ENCODE data around the gene MTRF1.

MTRF1 gene

DNA sequence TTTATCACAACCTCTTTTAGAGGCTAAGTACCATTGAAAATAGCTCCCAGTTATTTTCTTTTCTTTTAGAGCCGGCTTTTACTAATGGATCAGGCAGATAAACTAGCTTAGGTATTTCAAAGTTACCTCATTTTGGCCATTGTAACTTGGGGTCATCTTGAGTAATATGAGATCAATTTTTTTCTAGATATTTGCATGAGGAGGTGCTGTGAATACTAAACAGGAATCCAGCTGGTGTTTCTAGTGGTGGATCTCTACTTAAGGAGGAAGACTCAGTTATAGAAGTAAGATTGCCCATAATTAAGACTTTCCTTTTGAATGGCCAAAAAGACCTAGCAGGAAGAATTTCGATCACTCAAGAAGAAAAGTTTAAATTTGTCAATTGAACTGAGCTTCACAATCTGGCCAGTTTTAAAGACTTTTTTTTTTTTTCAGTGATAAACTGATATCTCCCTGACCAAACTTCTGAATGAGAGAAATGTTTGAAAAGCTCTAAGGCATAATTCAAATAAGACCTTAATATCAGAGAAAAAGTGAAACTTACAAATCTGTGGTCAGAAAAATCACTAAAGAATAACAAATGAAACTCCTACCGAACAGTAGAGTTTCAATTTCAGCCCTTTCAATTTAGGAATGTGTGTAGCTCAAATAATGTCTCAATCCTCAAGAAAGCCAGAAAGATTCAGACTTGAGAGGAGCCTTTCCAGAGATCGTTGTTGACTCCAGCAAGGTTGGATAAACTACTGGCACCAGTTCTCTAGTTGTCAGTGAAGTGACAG lies 36.1 kb upstream of the MTRF1 start:
- Histone ChIP-seq H3K27ac (ENCODE audit: low read length) (no peak overlapping the region), H3K36me3 (ENCODE audit: control insufficient read depth in 2 of 2, insufficient read depth in 2 of 2, low read length in 2 of 2) (no peaks in the 10 kb centered on the region), H3K4me3 (ENCODE audit: low read length in 2 of 2) (no peak overlapping the region), H3K27me3 (ENCODE audit: control insufficient read depth in 1 of 2, insufficient read depth in 2 of 2, low read length in 2 of 2) (no peaks in the 10 kb centered on the region), H3K4me1 (ENCODE audit: control insufficient read depth, insufficient read depth, low read length) (no peaks in the 10 kb centered on the region), H3K9me3 (ENCODE audit: control insufficient read depth in 2 of 2, low read length in 2 of 2) (no peaks in the 10 kb centered on the region), H3K9ac (ENCODE audit: low read length in 2 of 2) (no peak overlapping the region)

DNA sequence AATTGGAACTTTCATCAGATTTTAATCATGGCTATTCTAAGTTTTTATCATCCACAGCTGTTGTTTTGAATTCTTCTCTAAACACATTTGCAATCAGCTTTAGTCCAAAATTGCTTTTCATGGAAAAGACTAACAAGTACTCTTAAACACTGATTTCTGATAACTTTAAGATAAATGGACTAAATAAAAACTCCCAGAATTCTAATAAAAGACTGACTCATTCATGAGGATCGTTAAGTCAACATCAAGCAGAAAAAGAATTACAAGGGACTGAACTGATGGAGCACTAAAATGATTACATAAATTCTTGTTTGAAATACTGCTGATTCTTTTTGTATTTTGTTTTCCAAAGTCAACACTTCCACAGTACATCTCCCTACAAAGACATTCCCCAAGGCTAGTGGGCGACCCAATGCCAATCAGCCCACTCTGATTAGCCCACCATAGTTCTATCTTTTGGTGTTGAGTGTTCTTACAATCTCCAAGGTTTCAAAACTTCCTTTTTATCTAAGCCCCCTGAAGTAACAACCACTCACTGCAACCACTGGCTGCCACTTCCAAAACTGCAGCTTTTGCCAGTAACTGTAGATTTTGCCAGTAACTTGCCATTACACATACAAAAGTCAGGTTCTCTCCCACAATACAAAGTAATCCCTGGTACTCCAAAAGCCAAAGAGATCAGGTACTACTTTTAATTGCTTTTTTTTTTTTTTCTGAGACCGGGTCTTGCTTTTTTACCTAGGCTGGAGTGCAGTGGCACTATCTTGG lies 33.7 kb upstream of the MTRF1 start:
- Histone ChIP-seq H3K36me3 (ENCODE audit: control insufficient read depth in 2 of 2, insufficient read depth in 2 of 2, low read length in 2 of 2) (no peaks in the 10 kb centered on the region), H3K27me3 (ENCODE audit: control insufficient read depth in 1 of 2, insufficient read depth in 2 of 2, low read length in 2 of 2) (no peaks in the 10 kb centered on the region), H3K9ac (ENCODE audit: low read length in 2 of 2) (no peak overlapping the region), H3K4me3 (ENCODE audit: low read length in 2 of 2) (no peak overlapping the region), H3K9me3 (ENCODE audit: control insufficient read depth in 2 of 2, low read length in 2 of 2) (no peaks in the 10 kb centered on the region), H3K27ac (ENCODE audit: low read length) (no peak overlapping the region), H3K4me1 (ENCODE audit: control insufficient read depth, insufficient read depth, low read length) (no peaks in the 10 kb centered on the region)

DNA sequence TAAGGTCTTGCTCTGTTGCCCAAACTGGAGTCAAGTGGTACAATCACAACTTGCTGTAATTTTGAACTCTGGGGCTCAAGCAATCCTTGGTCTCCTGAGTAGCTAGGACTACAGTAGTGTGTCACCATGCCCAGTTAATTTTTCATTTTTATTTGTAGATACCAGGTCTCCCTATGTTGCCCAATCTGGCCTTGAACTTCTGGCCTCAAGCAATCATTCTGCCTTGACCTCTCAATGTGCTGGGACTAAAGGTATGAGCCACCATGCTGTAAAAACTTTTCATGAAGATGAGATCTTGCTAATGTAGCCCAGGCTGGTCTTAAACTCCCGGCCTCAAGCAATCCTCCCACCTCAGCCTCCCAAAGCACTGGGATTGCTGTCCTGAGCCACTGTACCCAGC lies 32.6 kb upstream of the MTRF1 start:
- no peak overlapping the region for H3K4me3 ChIP-seq (ENCODE audit: low read length in 2 of 2)
- H3K9ac ChIP-seq (ENCODE audit: low read length in 2 of 2) = no peak overlapping the region
- H3K27ac ChIP-seq (ENCODE audit: low read length) = no peak overlapping the region
- H3K27me3 ChIP-seq (ENCODE audit: control insufficient read depth in 1 of 2, insufficient read depth in 2 of 2, low read length in 2 of 2) = no peaks in the 10 kb centered on the region
- no peaks in the 10 kb centered on the region for H3K4me1 ChIP-seq (ENCODE audit: control insufficient read depth, insufficient read depth, low read length)
- H3K9me3 ChIP-seq (ENCODE audit: control insufficient read depth in 2 of 2, low read length in 2 of 2) = no peaks in the 10 kb centered on the region
- no peaks in the 10 kb centered on the region for H3K36me3 ChIP-seq (ENCODE audit: control insufficient read depth in 2 of 2, insufficient read depth in 2 of 2, low read length in 2 of 2)

DNA sequence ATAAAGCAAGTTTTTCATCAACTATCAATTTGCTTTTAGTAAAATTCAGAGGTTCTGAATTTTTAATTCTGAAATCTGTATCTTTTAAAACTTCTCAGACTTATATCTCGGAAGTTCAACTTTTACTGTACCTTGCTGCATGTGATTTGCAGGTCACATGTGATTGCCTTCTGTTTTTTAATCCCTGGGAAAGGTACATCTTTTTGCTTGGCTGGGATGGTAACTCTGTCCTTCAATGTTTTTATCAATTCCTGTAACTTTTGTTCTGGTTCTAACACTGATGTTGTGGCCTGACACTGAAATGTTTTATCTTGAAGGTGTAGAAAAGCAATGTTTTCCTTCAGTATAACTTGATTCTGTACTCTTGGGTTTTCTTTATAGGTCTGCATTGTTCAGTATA lies 31.5 kb upstream of the MTRF1 start:
- no peaks in the 10 kb centered on the region for H3K36me3 ChIP-seq (ENCODE audit: control insufficient read depth in 2 of 2, insufficient read depth in 2 of 2, low read length in 2 of 2)
- H3K4me1 ChIP-seq (ENCODE audit: control insufficient read depth, insufficient read depth, low read length) = no peaks in the 10 kb centered on the region
- H3K9me3 ChIP-seq (ENCODE audit: control insufficient read depth in 2 of 2, low read length in 2 of 2) = no peaks in the 10 kb centered on the region
- H3K27me3 ChIP-seq (ENCODE audit: control insufficient read depth in 1 of 2, insufficient read depth in 2 of 2, low read length in 2 of 2) = no peaks in the 10 kb centered on the region
- no peak overlapping the region for H3K27ac ChIP-seq (ENCODE audit: low read length)
- no peak overlapping the region for H3K9ac ChIP-seq (ENCODE audit: low read length in 2 of 2)
- H3K4me3 ChIP-seq (ENCODE audit: low read length in 2 of 2) = no peak overlapping the region

DNA sequence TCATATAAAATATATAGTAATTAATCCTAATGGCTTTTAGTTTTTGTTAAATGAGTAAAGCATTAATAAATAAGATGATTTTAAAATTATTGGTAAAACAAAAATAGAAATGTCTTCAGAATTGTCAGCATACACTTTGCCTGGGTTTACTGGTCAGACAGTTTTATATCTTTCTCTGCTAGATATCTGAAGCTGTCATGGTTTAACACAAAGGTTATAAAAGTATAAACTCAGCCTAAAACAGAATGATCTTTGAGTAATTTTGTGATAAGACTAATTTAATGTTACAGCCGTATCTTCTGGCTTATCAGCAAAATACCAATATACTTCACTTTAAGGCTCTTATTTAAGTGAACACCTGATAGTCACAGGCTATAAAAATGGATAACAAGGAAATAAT lies 29.9 kb upstream of the MTRF1 start:
- Histone ChIP-seq H3K36me3 (ENCODE audit: control insufficient read depth in 2 of 2, insufficient read depth in 2 of 2, low read length in 2 of 2) (no peaks in the 10 kb centered on the region), H3K27ac (ENCODE audit: low read length) (no peak overlapping the region), H3K27me3 (ENCODE audit: control insufficient read depth in 1 of 2, insufficient read depth in 2 of 2, low read length in 2 of 2) (no peaks in the 10 kb centered on the region), H3K9ac (ENCODE audit: low read length in 2 of 2) (no peak overlapping the region), H3K9me3 (ENCODE audit: control insufficient read depth in 2 of 2, low read length in 2 of 2) (no peaks in the 10 kb centered on the region), H3K4me1 (ENCODE audit: control insufficient read depth, insufficient read depth, low read length) (no peaks in the 10 kb centered on the region), H3K4me3 (ENCODE audit: low read length in 2 of 2) (no peak overlapping the region)

DNA sequence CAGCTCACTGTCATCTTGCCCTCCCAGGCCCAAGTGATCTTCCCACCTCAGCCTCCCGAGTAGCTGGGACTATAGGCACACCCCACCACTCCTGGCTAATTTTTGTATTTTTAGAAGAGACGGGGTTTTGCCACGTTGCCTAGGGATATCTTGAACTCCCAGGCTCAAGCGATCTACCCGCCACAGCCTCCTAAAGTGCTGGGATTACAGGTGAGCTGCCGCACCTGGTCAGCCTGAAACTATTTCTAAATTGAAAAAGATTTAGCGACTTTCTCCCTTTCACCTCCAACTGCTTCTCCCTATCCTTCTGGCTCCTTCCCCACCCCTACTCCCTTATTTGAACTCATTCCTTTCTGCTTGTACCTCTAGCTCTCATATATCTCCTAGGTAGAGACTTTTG lies 27.9 kb upstream of the MTRF1 start:
- Histone ChIP-seq H3K36me3 (ENCODE audit: control insufficient read depth in 2 of 2, insufficient read depth in 2 of 2, low read length in 2 of 2) (no peaks in the 10 kb centered on the region), H3K27me3 (ENCODE audit: control insufficient read depth in 1 of 2, insufficient read depth in 2 of 2, low read length in 2 of 2) (no peaks in the 10 kb centered on the region), H3K27ac (ENCODE audit: low read length) (no peak overlapping the region), H3K9ac (ENCODE audit: low read length in 2 of 2) (no peak overlapping the region), H3K9me3 (ENCODE audit: control insufficient read depth in 2 of 2, low read length in 2 of 2) (no peaks in the 10 kb centered on the region), H3K4me1 (ENCODE audit: control insufficient read depth, insufficient read depth, low read length) (no peaks in the 10 kb centered on the region), H3K4me3 (ENCODE audit: low read length in 2 of 2) (no peak overlapping the region)

DNA sequence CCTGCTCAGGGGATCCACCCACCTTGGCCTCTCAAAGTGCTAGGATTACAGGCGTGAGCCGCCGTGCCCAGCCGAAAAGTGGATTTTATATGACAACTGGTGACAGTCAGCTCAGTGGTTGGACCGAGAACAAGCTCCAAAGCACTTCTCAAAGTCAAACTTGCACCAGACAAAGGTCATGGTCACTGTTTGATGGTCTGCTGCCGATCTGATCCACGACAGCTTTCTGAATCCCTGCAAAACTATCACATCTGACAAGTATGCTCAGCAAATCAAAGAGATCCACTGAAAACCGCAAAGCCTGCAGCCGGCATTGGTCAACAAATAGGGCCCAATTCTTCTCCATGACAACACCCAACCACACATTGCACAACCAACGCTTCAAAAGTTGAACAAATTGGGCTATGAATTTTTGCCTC lies 26.1 kb upstream of the MTRF1 start:
- H3K4me3 ChIP-seq (ENCODE audit: low read length in 2 of 2) = no peak overlapping the region
- H3K9me3 ChIP-seq (ENCODE audit: control insufficient read depth in 2 of 2, low read length in 2 of 2) = no peaks in the 10 kb centered on the region
- no peaks in the 10 kb centered on the region for H3K36me3 ChIP-seq (ENCODE audit: control insufficient read depth in 2 of 2, insufficient read depth in 2 of 2, low read length in 2 of 2)
- no peak overlapping the region for H3K9ac ChIP-seq (ENCODE audit: low read length in 2 of 2)
- H3K27ac ChIP-seq (ENCODE audit: low read length) = no peak overlapping the region
- H3K27me3 ChIP-seq (ENCODE audit: control insufficient read depth in 1 of 2, insufficient read depth in 2 of 2, low read length in 2 of 2) = no peaks in the 10 kb centered on the region
- H3K4me1 ChIP-seq (ENCODE audit: control insufficient read depth, insufficient read depth, low read length) = no peaks in the 10 kb centered on the region

DNA sequence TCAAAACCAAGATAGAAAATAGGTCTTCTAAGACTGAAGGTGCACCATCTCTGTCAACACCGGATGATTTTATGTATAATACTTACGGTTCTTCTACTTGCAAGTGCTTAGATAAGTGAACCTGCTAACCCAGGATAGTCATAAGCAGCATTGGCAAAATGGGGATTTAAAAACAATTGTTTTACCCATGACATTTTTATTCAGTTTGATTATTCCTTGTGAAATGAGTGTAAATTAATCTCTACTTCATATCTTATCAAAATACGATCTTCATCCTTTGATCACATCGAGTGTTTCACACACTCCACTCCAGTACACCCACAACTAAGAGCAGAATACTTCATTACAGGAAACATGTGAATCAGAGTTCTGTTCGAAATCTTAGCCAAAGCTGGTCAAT lies 23.0 kb upstream of the MTRF1 start:
- no peak overlapping the region for H3K9ac ChIP-seq (ENCODE audit: low read length in 2 of 2)
- no peaks in the 10 kb centered on the region for H3K9me3 ChIP-seq (ENCODE audit: control insufficient read depth in 2 of 2, low read length in 2 of 2)
- no peak overlapping the region for H3K4me3 ChIP-seq (ENCODE audit: low read length in 2 of 2)
- no peak overlapping the region for H3K27ac ChIP-seq (ENCODE audit: low read length)
- no peaks in the 10 kb centered on the region for H3K36me3 ChIP-seq (ENCODE audit: control insufficient read depth in 2 of 2, insufficient read depth in 2 of 2, low read length in 2 of 2)
- no peaks in the 10 kb centered on the region for H3K27me3 ChIP-seq (ENCODE audit: control insufficient read depth in 1 of 2, insufficient read depth in 2 of 2, low read length in 2 of 2)
- no peaks in the 10 kb centered on the region for H3K4me1 ChIP-seq (ENCODE audit: control insufficient read depth, insufficient read depth, low read length)

DNA sequence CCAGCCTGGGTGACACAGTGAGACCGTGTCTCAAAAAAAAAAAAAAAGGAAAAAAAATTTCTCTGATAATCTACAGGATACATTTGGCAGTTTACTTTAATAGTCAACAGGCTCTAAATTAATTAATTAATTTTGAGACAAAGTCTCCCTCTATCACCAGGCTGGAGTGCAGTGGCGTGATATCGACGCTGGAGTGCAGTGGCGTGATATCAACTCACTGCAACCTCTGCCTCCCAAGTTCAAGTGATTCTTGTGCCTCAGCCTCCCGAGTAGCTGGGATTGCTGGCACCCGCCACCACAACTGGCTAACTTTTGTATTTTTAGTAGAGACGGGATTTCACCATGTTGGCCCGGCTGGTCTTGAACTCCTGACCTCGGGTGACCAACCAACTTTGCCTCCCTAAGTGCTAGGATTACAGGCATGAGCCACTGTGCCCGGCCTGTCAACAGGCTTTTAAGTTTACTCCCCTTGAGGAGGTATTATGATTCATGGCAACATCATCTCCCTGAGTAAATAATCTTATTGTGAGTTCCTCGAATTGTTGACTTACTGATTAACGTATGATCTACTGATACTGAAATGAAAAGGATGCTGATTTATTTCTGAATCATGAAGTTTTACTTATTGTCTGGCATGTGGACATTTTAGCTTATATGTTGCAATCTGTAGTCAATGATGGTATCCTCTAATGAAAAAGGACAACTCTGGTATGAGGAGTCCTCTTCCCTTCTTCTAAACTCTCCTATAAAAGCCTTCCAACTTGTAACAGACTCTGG lies 21.3 kb upstream of the MTRF1 start:
- Histone ChIP-seq H3K27ac (ENCODE audit: low read length) (no peak overlapping the region), H3K36me3 (ENCODE audit: control insufficient read depth in 2 of 2, insufficient read depth in 2 of 2, low read length in 2 of 2) (no peaks in the 10 kb centered on the region), H3K4me3 (ENCODE audit: low read length in 2 of 2) (no peak overlapping the region), H3K9ac (ENCODE audit: low read length in 2 of 2) (no peak overlapping the region), H3K27me3 (ENCODE audit: control insufficient read depth in 1 of 2, insufficient read depth in 2 of 2, low read length in 2 of 2) (peaks cover 0 to 2% of the 10 kb centered on the region in 2 donors), H3K4me1 (ENCODE audit: control insufficient read depth, insufficient read depth, low read length) (no peaks in the 10 kb centered on the region), H3K9me3 (ENCODE audit: control insufficient read depth in 2 of 2, low read length in 2 of 2) (no peaks in the 10 kb centered on the region)

DNA sequence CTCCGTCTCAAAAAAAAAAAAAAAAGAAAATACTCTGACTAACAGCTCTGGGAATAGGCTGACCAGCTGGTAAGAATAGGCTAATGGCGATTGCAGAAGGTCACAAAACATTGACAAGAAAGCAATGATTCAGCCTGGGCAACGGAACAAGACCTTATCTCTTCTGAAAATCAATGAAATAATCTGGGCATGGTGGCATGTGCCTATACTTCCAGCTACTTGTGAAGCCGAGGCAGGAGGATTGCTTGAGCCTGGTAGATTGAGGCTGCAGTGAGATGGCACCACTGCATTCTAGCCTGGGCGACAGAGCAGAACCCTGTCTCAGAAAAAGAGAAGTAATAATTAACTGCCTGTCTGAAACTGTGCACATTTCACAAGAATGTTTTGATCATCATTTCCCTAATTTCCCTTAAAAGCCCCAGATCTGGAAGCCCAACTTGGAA lies 18.8 kb upstream of the MTRF1 start:
- Histone ChIP-seq H3K9me3 (ENCODE audit: control insufficient read depth in 2 of 2, low read length in 2 of 2) (no peaks in the 10 kb centered on the region), H3K4me3 (ENCODE audit: low read length in 2 of 2) (no peak overlapping the region), H3K27ac (ENCODE audit: low read length) (no peak overlapping the region), H3K9ac (ENCODE audit: low read length in 2 of 2) (no peak overlapping the region), H3K36me3 (ENCODE audit: control insufficient read depth in 2 of 2, insufficient read depth in 2 of 2, low read length in 2 of 2) (no peaks in the 10 kb centered on the region), H3K27me3 (ENCODE audit: control insufficient read depth in 1 of 2, insufficient read depth in 2 of 2, low read length in 2 of 2) (peaks cover 0 to 2% of the 10 kb centered on the region in 2 donors), H3K4me1 (ENCODE audit: control insufficient read depth, insufficient read depth, low read length) (no peaks in the 10 kb centered on the region)

Measured in stomach smooth muscle (tissue), 2 donors.